Measurements from ENCODE around the gene MRPL2. TPM values are rescaled to one million over a fixed set of nuclear protein-coding genes. Genes with fewer than 3 reads are reported as not detected.

MRPL2 gene
- total and polyA plus RNA-seq, 2 of the 4 experiments (the other 2 are of a cell fraction): 18.1 to 45.9 TPM

- 95% methylated on average over 10 of the region's 11 CpGs; no CpG with 5 or more reads in 1 of the 2 experiments for WGBS, 2 experiments (ENCODE audit: extremely low coverage in 2 of 2, insufficient read length in 1 of 2)
- Histone ChIP-seq H3K27ac (ENCODE audit: insufficient read depth, low read length) (no peak overlapping the region), H3K23ac (ENCODE audit: low read depth, low read length) (no peak overlapping the region), H3K18ac (ENCODE audit: low read depth, low read length) (no peak overlapping the region), H3K4me2 (ENCODE audit: low read depth, low read length) (no peak overlapping the region), H3K9ac (ENCODE audit: low read depth, low read length) (no peak overlapping the region), H2BK20ac (ENCODE audit: low read depth, low read length) (no peak overlapping the region), H3K79me1 (ENCODE audit: low read depth in 1 of 2, low read length in 2 of 2) (peaks cover 5 to 31% of the 10 kb centered on the region in 2 experiments; a peak in 3 of 4 replicates), H3K4me3 (ENCODE audit: insufficient read depth, low read depth, low read length) (no peak overlapping the region), H3K4ac (ENCODE audit: low read depth, low read length) (no peak overlapping the region), H2BK15ac (ENCODE audit: low read depth, low read length) (no peak overlapping the region), H3K56ac (ENCODE audit: extremely low read depth, insufficient read depth, low read length) (no peak overlapping the region), H3K14ac (replicated peaks; ENCODE audit: low read depth, low read length) (no peak overlapping the region), H3K36me3 (ENCODE audit: control insufficient read depth, insufficient read depth, low read length) (peaks cover 48% of the 10 kb centered on the region), H3K9me3 (ENCODE audit: control insufficient read depth, insufficient read depth, low read length) (no peaks in the 10 kb centered on the region), H4K8ac (ENCODE audit: low read depth in 2 of 2, low read length in 2 of 2) (no peak overlapping the region), H2AFZ (replicated peaks; ENCODE audit: low read length, poor library complexity) (no peak overlapping the region), H4K20me1 (ENCODE audit: insufficient read depth, low read length) (no peaks in the 10 kb centered on the region; the same call in 1 of the 2 replicates), H2AK5ac (ENCODE audit: low read depth, low read length) (no peak overlapping the region), H2BK5ac (ENCODE audit: low read depth, low read length, poor library complexity, severe bottlenecking) (no peak overlapping the region), H2AK9ac (replicated peaks; ENCODE audit: low read depth, low read length, poor library complexity) (no peak overlapping the region), H4K5ac (ENCODE audit: low read depth, low read length) (no peak overlapping the region), H3K4me1 (ENCODE audit: control insufficient read depth, insufficient read depth, low read length) (no peaks in the 10 kb centered on the region), H4K91ac (ENCODE audit: insufficient read depth, low read depth, low read length) (no peak overlapping the region), H3K9me1 (ENCODE audit: insufficient read depth, low read length) (no peaks in the 10 kb centered on the region), H2BK120ac (ENCODE audit: low read depth, low read length) (no peak overlapping the region), H3K27me3 (ENCODE audit: control insufficient read depth, insufficient read depth, low read length) (no peaks in the 10 kb centered on the region)
- in situ Hi-C loops (cut with MboI; ENCODE audit: low sequenced_read_pairs): no loop called here
- TF ChIP-seq MAFK (IDR thresholded peaks at IDR 0.05; ENCODE audit: low read depth, low read length) (no peak), CTCF (conservative IDR thresholded peaks at IDR 0.05; ENCODE audit: low read depth, low read length) (no peak), CEBPB (IDR thresholded peaks at IDR 0.05; ENCODE audit: low read depth, low read length) (no peak), MXI1 (IDR thresholded peaks at IDR 0.05; ENCODE audit: borderline replicate concordance, low read depth, low read length) (no peak), POLR2A (IDR thresholded peaks at IDR 0.05; ENCODE audit: low read depth, low read length) (no peak), RFX5 (IDR thresholded peaks at IDR 0.05; ENCODE audit: low read depth, low read length) (no peak), ELK1 (IDR thresholded peaks at IDR 0.05; ENCODE audit: borderline replicate concordance, low read depth, low read length) (no peak), RCOR1 (IDR thresholded peaks at IDR 0.05; ENCODE audit: insufficient replicate concordance, low read length) (no peak), MAZ (IDR thresholded peaks at IDR 0.05; ENCODE audit: borderline replicate concordance, low read depth, low read length) (no peak), USF2 (IDR thresholded peaks at IDR 0.05; ENCODE audit: low read depth, low read length) (no peak), RAD21 (IDR thresholded peaks at IDR 0.05; ENCODE audit: low read length) (no peak), BHLHE40 (IDR thresholded peaks at IDR 0.05; ENCODE audit: low read depth, low read length) (no peak), CHD1 (IDR thresholded peaks at IDR 0.05; ENCODE audit: low read depth, low read length) (no peak), SMC3 (IDR thresholded peaks at IDR 0.05; ENCODE audit: low read depth, low read length) (no peak), NFE2L2 (IDR thresholded peaks at IDR 0.05; ENCODE audit: low read depth, low read length) (no peak), FOS (IDR thresholded peaks at IDR 0.05; ENCODE audit: low read depth, low read length) (no peak)
- intact Hi-C loops (cut with micrococcal nuclease): no loop called here
- dilution Hi-C loops (cut with HindIII; ENCODE audit: low sequenced_read_pairs, unreplicated experiment): no loop called here
- CTCF ChIA-PET: interaction anchor here (1.2 kb wide), 1 partner anchor 15 kb away, joined by 3 read pairs; no protein-coding TSS in a partner anchor
- DNase-seq: no peak
- POLR2A ChIA-PET (ENCODE audit: unreplicated experiment): no interaction called here
- BruUV-seq (replicated peaks): no TSS peak
- no peak for ATAC-seq (ENCODE audit: low read depth)
Observed at GRCh38 chr6:43006251-43006650, 53.0 kb downstream of the MRPL2 start.
